ENCODE measurements around the gene CHST13. TPM values are rescaled to one million over a fixed set of nuclear protein-coding genes. Genes with fewer than 3 reads are reported as not detected.

The CHST13 gene
- total RNA-seq, 4 donors from 2014 or later, result 0.19 to 0.69 (median 0.37) TPM

- WGBS, result 89% methylated on average over 5 of the region's 5 CpGs
- TF ChIP-seq CTCF (IDR thresholded peaks at IDR 0.05) (no peak), POLR2A (IDR thresholded peaks at IDR 0.05; ENCODE audit: low read depth) (no peak), POLR2AphosphoS5 (IDR thresholded peaks at IDR 0.05) (no peak), EP300 (IDR thresholded peaks at IDR 0.05) (no peak)
- no peaks in the 10 kb centered on the region for H3K27me3 ChIP-seq
- H3K4me3 ChIP-seq, result no peak overlapping the region
- no peak for DNase-seq (ENCODE audit: extremely low spot score)
- peaks cover 7 to 13% (median 9%) of the 10 kb centered on the region in 4 donors for H3K4me1 ChIP-seq
- intact Hi-C loops (cut with DNase I), result no loop called here
- H3K27ac ChIP-seq (replicated peaks in 1 of 4), result no peak overlapping the region
- H3K36me3 ChIP-seq, result no peaks in the 10 kb centered on the region
- no peaks in the 10 kb centered on the region for H3K9me3 ChIP-seq
Measured at GRCh38 chr3:126480206-126480605, 43.7 kb upstream of the CHST13 start.

- no peak for TF ChIP-seq POLR2A (IDR thresholded peaks at IDR 0.05; ENCODE audit: low read depth)
- Histone ChIP-seq H3K4me3 (no peak overlapping the region), H3K4me1 (peaks cover 7 to 13% (median 9%) of the 10 kb centered on the region in 4 donors), H3K36me3 (no peaks in the 10 kb centered on the region), H3K27ac (replicated peaks in 1 of 4) (peak overlapping the region in 1 of 4 donors; percentile 32), H3K9me3 (no peaks in the 10 kb centered on the region), H3K27me3 (no peaks in the 10 kb centered on the region)
- intact Hi-C loops (cut with DNase I), result no loop called here
- WGBS, result 66% methylated on average over 8 of the region's 8 CpGs
- no peak for DNase-seq (ENCODE audit: extremely low spot score)
Measured at GRCh38 chr3:126480861-126481260, 43.1 kb upstream of the CHST13 start.

- intact Hi-C loops (cut with DNase I), result no loop called here
- DNase-seq (ENCODE audit: extremely low spot score), result no peak
- Histone ChIP-seq H3K27ac (replicated peaks in 1 of 4) (no peak overlapping the region), H3K9me3 (no peaks in the 10 kb centered on the region), H3K4me3 (no peak overlapping the region), H3K27me3 (no peaks in the 10 kb centered on the region), H3K4me1 (peaks cover 0 to 6% (median 3%) of the 10 kb centered on the region in 4 donors), H3K36me3 (no peaks in the 10 kb centered on the region)
- 88% methylated on average over 11 of the region's 16 CpGs for WGBS
- TF ChIP-seq POLR2AphosphoS5 (IDR thresholded peaks at IDR 0.05) (no peak), CTCF (IDR thresholded peaks at IDR 0.05) (no peak), POLR2A (IDR thresholded peaks at IDR 0.05; ENCODE audit: low read depth) (no peak), EP300 (IDR thresholded peaks at IDR 0.05) (no peak)
Measured at GRCh38 chr3:126481808-126482502, 42.0 kb upstream of the CHST13 start.

GRCh38 chr3:126482503-126483255 is 41.3 kb upstream of the CHST13 start:
- Histone ChIP-seq H3K9me3 (no peaks in the 10 kb centered on the region), H3K4me3 (no peak overlapping the region), H3K4me1 (peaks cover 0 to 11% (median 7%) of the 10 kb centered on the region in 4 donors), H3K27me3 (peaks cover 0 to 6% (median 0%) of the 10 kb centered on the region in 4 donors), H3K36me3 (no peaks in the 10 kb centered on the region), H3K27ac (replicated peaks in 1 of 4) (no peak overlapping the region)
- intact Hi-C loops (cut with DNase I), result no loop called here
- 89% methylated on average over 15 of the region's 15 CpGs for WGBS
- TF ChIP-seq POLR2A (IDR thresholded peaks at IDR 0.05; ENCODE audit: low read depth) (no peak), EP300 (IDR thresholded peaks at IDR 0.05) (no peak), POLR2AphosphoS5 (IDR thresholded peaks at IDR 0.05) (no peak), CTCF (IDR thresholded peaks at IDR 0.05) (no peak)
- DNase-seq (ENCODE audit: extremely low spot score), result no peak

GRCh38 chr3:126483321-126483761 is 40.6 kb upstream of the CHST13 start:
- no peak overlapping the region for H3K4me3 ChIP-seq
- no peak overlapping the region for H3K27ac ChIP-seq (replicated peaks in 1 of 4)
- DNase-seq (ENCODE audit: extremely low spot score), result no peak
- WGBS, result 84% methylated on average over 6 of the region's 14 CpGs
- peaks cover 0 to 7% (median 0%) of the 10 kb centered on the region in 4 donors for H3K27me3 ChIP-seq
- H3K36me3 ChIP-seq, result no peaks in the 10 kb centered on the region
- H3K9me3 ChIP-seq, result no peaks in the 10 kb centered on the region
- intact Hi-C loops (cut with DNase I), result no loop called here
- TF ChIP-seq POLR2A (IDR thresholded peaks at IDR 0.05; ENCODE audit: low read depth) (no peak), EP300 (IDR thresholded peaks at IDR 0.05) (no peak), CTCF (IDR thresholded peaks at IDR 0.05) (no peak)
- peaks cover 0 to 11% (median 8%) of the 10 kb centered on the region in 4 donors for H3K4me1 ChIP-seq
